K562 (cell line): ENCODE measurements around the gene SLC6A8. TPM values are rescaled to one million over a fixed set of nuclear protein-coding genes. Genes with fewer than 3 reads are reported as not detected.

ENCODE experiments used
- CTBP1 ChIP-seq: fragments of 450-650 bp; IDR thresholded peaks from 2 replicates; pipeline ENCODE4 v1.6.1; 2016; ENCODE audit warnings: borderline replicate concordance
- ESRRA ChIP-seq: fragments of 450-650 bp; IDR thresholded peaks from 2 replicates; pipeline ENCODE4 v1.6.1; 2014; ENCODE audit warnings: low read depth, mild to moderate bottlenecking, moderate library complexity, borderline replicate concordance
- FIP1L1 ChIP-seq: fragments of 200-400 bp; formaldehyde crosslinking; IDR thresholded peaks from 2 replicates; pipeline ENCODE4 v1.6.1; 2018; ENCODE audit warnings: mild to moderate bottlenecking, low read depth, low read length; ENCODE audit not compliant: poor library complexity, severe bottlenecking
- HCFC1 ChIP-seq: IDR thresholded peaks from 2 replicates; pipeline ENCODE4 v1.6.1; 2012; ENCODE audit warnings: low read depth, low read length, improper control_type of control experiment
- HDAC1 ChIP-seq, 2 experiments: fragments of 450-650 bp; IDR thresholded peaks; 2 replicates each; pipeline ENCODE4 v1.6.1; 2016 to 2017; ENCODE audit warnings: inconsistent platforms in 1 of 2, mild to moderate bottlenecking in 1 of 2, moderate library complexity in 1 of 2
- HDAC2 ChIP-seq: fragments of 450-650 bp; IDR thresholded peaks from 2 replicates; pipeline ENCODE4 v1.6.1; 2016; ENCODE audit warnings: mild to moderate bottlenecking
- HMGN3 ChIP-seq: IDR thresholded peaks from 2 replicates; pipeline ENCODE4 v1.6.1; 2011; ENCODE audit warnings: borderline replicate concordance, low read depth, mild to moderate bottlenecking, mixed read lengths, low read length; ENCODE audit not compliant: insufficient read length; ENCODE audit errors: extremely low read depth
- KAT7 ChIP-seq: sonication (generic); formaldehyde crosslinking; IDR thresholded peaks from 2 replicates; pipeline ENCODE4 v1.8.0; 2022; ENCODE audit warnings: missing genetic modification reagents, mild to moderate bottlenecking, borderline replicate concordance
- KLF6 ChIP-seq: fragments of 250-450 bp; sonication (Bioruptor Pico); IDR thresholded peaks from 2 replicates; pipeline ENCODE4 v1.4.0; 2020; ENCODE audit warnings: mild to moderate bottlenecking, moderate library complexity, borderline replicate concordance
- NFE2 ChIP-seq: IDR thresholded peaks from 2 replicates; pipeline ENCODE4 v1.6.1; 2014; ENCODE audit warnings: antibody characterized with exemption, low read depth
- NFIC ChIP-seq: fragments of 450-650 bp; IDR thresholded peaks from 2 replicates; pipeline ENCODE4 v1.6.1; 2017; ENCODE audit warnings: mild to moderate bottlenecking, inconsistent platforms
- PCBP1 ChIP-seq: fragments of 200-400 bp; formaldehyde crosslinking; IDR thresholded peaks from 2 replicates; pipeline ENCODE4 v1.6.1; 2018; ENCODE audit warnings: mild to moderate bottlenecking, low read depth, low read length; ENCODE audit not compliant: poor library complexity, severe bottlenecking
- PHF8 ChIP-seq: fragments of 200-600 bp; sonication (generic); IDR thresholded peaks from 2 replicates; pipeline ENCODE4 v1.6.1; 2012; ENCODE audit warnings: mixed run types, mild to moderate bottlenecking, inconsistent platforms, low read length, moderate library complexity, borderline replicate concordance
- POLR2A ChIP-seq: fragments of 450-650 bp; conservative IDR thresholded peaks from 2 replicates; pipeline ENCODE4 v1.6.1; 2016
- RBFOX2 ChIP-seq: fragments of 200-400 bp; formaldehyde crosslinking; IDR thresholded peaks from 2 replicates; pipeline ENCODE4 v1.6.1; 2017; ENCODE audit warnings: low read depth, mild to moderate bottlenecking, low read length, moderate library complexity
- RBM22 ChIP-seq: fragments of 200-400 bp; formaldehyde crosslinking; IDR thresholded peaks from 2 replicates; pipeline ENCODE4 v1.6.1; 2018; ENCODE audit warnings: low read length, low read depth; ENCODE audit not compliant: poor library complexity, severe bottlenecking
- SAP30 ChIP-seq: fragments of 200-600 bp; sonication (generic); IDR thresholded peaks from 2 replicates; pipeline ENCODE4 v1.6.1; 2012; ENCODE audit warnings: borderline replicate concordance, low read depth, mild to moderate bottlenecking, moderate library complexity, low read length, control low read depth, inconsistent platforms; ENCODE audit not compliant: insufficient read depth, poor library complexity, severe bottlenecking
- SIN3A ChIP-seq, 2 experiments: fragments of 150-350 bp in 1 of 2; IDR thresholded peaks; 2 replicates each; pipeline ENCODE4 v1.6.1; 2011 to 2016; ENCODE audit warnings: borderline replicate concordance in 2 of 2, low read depth in 2 of 2, low read length in 2 of 2, mild to moderate bottlenecking in 2 of 2, moderate library complexity in 2 of 2; ENCODE audit not compliant: control insufficient read depth in 1 of 2
- SUPT5H ChIP-seq: fragments of 450-650 bp; IDR thresholded peaks from 2 replicates; pipeline ENCODE4 v1.6.1; 2016
- TEAD4 ChIP-seq, 2 experiments: sonication (generic) in 1 of 2; formaldehyde crosslinking in 1 of 2; IDR thresholded peaks; 2 replicates each; pipeline versions ENCODE4 v1.6.1 to v1.8.0; 2012 to 2022; ENCODE audit warnings: borderline replicate concordance in 1 of 2, inconsistent platforms in 1 of 2, low read length in 1 of 2, mild to moderate bottlenecking in 1 of 2, missing genetic modification reagents in 1 of 2
- polyA plus RNA-seq, 8 experiments: library from polyadenylated mRNA; depleted of rRNA in 4 of 8; stranded (reverse) in 5 of 8; unstranded in 3 of 8; fragments of >200 nt; fragmentation: Nextera tagmentation in 2 of 8; fragmentation: Illumina TruSeq in 1 of 8; extraction: Ambion mirVana in 2 of 8; extraction: Trizol in 1 of 8; gene quantifications; 2 replicates each; pipeline versions ENCODE4 v1.2.1 to v1.2.3, GENCODE V29; 2011 to 2014; ENCODE audit warnings: inconsistent platforms in 1 of 8, missing spikeins in 1 of 8
- total RNA-seq, 7 experiments: library from RNA; depleted of rRNA in 6 of 7; stranded (reverse); fragments of >200 nt in 6 of 7; fragmentation: Illumina TruSeq in 2 of 7; extraction: Trizol in 2 of 7; gene quantifications; 2 replicates each; pipeline versions ENCODE4 v1.2.1 to v1.2.3, GENCODE V29; 2011 to 2021; ENCODE audit warnings: low replicate concordance in 1 of 7
- TF ChIP-seq, protein P1 (sequence below), 2 experiments: fragments of 450-650 bp; conservative IDR thresholded peaks; 2 replicates each; pipeline ENCODE4 v1.6.1; 2017; ENCODE audit warnings: mild to moderate bottlenecking in 2 of 2, moderate library complexity in 2 of 2
- TF ChIP-seq, protein P2 (sequence below), 2 experiments: fragments of 200-800 bp in 1 of 2; sonication (Bioruptor generic) in 1 of 2; sonication (generic) in 1 of 2; formaldehyde crosslinking in 1 of 2; IDR thresholded peaks in 1 of 2; conservative IDR thresholded peaks in 1 of 2; 2 replicates each; pipeline versions ENCODE4 v1.5.0 to v1.6.1; 2016 to 2020; ENCODE audit warnings: missing compliant biosample characterization in 1 of 2, missing genetic modification characterization in 1 of 2, missing genetic modification reagents in 1 of 2

The SLC6A8 gene
- total and polyA plus RNA-seq, 9 of the 15 experiments (the other 6 are each of a cell fraction or from before 2014, with no cell fraction given): 0.68 to 144 (median 34.3) TPM

GRCh38 chrX:153689654-153690465 lies 2.1 kb downstream of the SLC6A8 start (continued):
- TF ChIP-seq PCBP1 (no peak), ESRRA (peak; percentile 16; the same call in 1 of the 2 replicates), KAT7 (0 out of 2 replicates have a peak, but pooled peaks have one; percentile 39), SAP30 (peak; percentile 35), SIN3A (IDR thresholded peaks at IDR 0.05; ENCODE audit: borderline replicate concordance in 2 of 2, control insufficient read depth in 1 of 2, low read depth in 2 of 2, low read length in 2 of 2) (no peak), NFE2 (0 out of 2 replicates have a peak, but pooled peaks have one; percentile 17), RBM22 (peak; percentile 74), PHF8 (0 out of 2 replicates have a peak, but pooled peaks have one; percentile 5), TEAD4 (IDR thresholded peaks at IDR 0.05; ENCODE audit: low read length) (peak; percentile 38; the same call in 1 of the 2 replicates), TEAD4 (CRISPR knock-in tag; IDR thresholded peaks at IDR 0.05; ENCODE audit: borderline replicate concordance) (no peak), SUPT5H (0 out of 2 replicates have a peak, but pooled peaks have one; percentile 38), HDAC2 (0 out of 2 replicates have a peak, but pooled peaks have one; percentile 26), NFIC (0 out of 2 replicates have a peak, but pooled peaks have one; percentile 17), HMGN3 (peak; percentile 46), CTBP1 (peak; percentile 34; the same call in 1 of the 2 replicates), KLF6 (no peak), FIP1L1 (peak; percentile 24), HCFC1 (no peak), POLR2A (peak; percentile 38; the same call in 1 of the 2 replicates), RBFOX2 (peak; percentile 73), HDAC1 (IDR thresholded peaks at IDR 0.05) (peak in 1 of 2 experiments; percentile 59; a peak in 2 of 4 replicates)
- TF ChIP-seq, protein P1, sequence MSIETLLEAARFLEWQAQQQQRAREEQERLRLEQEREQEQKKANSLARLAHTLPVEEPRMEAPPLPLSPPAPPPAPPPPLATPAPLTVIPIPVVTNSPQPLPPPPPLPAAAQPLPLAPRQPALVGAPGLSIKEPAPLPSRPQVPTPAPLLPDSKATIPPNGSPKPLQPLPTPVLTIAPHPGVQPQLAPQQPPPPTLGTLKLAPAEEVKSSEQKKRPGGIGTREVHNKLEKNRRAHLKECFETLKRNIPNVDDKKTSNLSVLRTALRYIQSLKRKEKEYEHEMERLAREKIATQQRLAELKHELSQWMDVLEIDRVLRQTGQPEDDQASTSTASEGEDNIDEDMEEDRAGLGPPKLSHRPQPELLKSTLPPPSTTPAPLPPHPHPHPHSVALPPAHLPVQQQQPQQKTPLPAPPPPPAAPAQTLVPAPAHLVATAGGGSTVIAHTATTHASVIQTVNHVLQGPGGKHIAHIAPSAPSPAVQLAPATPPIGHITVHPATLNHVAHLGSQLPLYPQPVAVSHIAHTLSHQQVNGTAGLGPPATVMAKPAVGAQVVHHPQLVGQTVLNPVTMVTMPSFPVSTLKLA (conservative IDR thresholded peaks at IDR 0.05): peak in 1 of 2 experiments; percentile 39; a peak in 1 of 4 replicates
- TF ChIP-seq, protein P2, sequence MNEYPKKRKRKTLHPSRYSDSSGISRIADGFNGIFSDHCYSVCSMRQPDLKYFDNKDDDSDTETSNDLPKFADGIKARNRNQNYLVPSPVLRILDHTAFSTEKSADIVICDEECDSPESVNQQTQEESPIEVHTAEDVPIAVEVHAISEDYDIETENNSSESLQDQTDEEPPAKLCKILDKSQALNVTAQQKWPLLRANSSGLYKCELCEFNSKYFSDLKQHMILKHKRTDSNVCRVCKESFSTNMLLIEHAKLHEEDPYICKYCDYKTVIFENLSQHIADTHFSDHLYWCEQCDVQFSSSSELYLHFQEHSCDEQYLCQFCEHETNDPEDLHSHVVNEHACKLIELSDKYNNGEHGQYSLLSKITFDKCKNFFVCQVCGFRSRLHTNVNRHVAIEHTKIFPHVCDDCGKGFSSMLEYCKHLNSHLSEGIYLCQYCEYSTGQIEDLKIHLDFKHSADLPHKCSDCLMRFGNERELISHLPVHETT (CRISPR knock-in tag; conservative IDR thresholded peaks at IDR 0.05 in 1 of 2, IDR thresholded peaks at IDR 0.05 in 1 of 2): no peak
